ENCODE results near the gene TNIK.

TNIK gene

DNA sequence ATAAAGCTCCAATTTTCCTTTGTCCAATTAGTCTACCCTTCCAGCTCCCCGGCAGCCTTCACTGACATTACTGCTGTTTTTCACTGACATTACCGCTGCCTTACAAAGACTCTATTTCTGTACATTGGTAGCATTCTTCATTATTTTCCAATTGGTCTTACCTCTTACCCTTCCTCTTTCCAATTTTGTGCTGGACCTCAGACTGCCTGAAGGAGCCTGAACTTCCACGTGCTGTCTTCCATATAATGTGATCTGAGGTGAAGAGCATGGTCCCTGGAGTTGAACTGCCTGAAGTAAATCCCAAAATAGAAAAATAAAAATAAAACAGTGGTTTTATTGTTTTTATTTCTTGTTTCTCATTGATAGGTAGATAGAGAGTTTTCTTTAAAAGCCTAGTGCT is 9.2 kb upstream of the TNIK start:
- TF ChIP-seq, protein P1, sequence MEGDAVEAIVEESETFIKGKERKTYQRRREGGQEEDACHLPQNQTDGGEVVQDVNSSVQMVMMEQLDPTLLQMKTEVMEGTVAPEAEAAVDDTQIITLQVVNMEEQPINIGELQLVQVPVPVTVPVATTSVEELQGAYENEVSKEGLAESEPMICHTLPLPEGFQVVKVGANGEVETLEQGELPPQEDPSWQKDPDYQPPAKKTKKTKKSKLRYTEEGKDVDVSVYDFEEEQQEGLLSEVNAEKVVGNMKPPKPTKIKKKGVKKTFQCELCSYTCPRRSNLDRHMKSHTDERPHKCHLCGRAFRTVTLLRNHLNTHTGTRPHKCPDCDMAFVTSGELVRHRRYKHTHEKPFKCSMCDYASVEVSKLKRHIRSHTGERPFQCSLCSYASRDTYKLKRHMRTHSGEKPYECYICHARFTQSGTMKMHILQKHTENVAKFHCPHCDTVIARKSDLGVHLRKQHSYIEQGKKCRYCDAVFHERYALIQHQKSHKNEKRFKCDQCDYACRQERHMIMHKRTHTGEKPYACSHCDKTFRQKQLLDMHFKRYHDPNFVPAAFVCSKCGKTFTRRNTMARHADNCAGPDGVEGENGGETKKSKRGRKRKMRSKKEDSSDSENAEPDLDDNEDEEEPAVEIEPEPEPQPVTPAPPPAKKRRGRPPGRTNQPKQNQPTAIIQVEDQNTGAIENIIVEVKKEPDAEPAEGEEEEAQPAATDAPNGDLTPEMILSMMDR (IDR thresholded peaks at IDR 0.05): no peak
- H3K36me3 Mint-ChIP-seq (ENCODE audit: low read depth): no peaks in the 10 kb centered on the region
- DNase-seq: no peak
- peaks cover 6% of the 10 kb centered on the region for H3K27me3 Mint-ChIP-seq (ENCODE audit: low read depth, poor library complexity)
- H3K4me1 Mint-ChIP-seq: peaks cover 12% of the 10 kb centered on the region
- no peak overlapping the region for H3K4me3 Mint-ChIP-seq
- H3K9me3 Mint-ChIP-seq: no peaks in the 10 kb centered on the region
- H3K27ac Mint-ChIP-seq: no peak overlapping the region

DNA sequence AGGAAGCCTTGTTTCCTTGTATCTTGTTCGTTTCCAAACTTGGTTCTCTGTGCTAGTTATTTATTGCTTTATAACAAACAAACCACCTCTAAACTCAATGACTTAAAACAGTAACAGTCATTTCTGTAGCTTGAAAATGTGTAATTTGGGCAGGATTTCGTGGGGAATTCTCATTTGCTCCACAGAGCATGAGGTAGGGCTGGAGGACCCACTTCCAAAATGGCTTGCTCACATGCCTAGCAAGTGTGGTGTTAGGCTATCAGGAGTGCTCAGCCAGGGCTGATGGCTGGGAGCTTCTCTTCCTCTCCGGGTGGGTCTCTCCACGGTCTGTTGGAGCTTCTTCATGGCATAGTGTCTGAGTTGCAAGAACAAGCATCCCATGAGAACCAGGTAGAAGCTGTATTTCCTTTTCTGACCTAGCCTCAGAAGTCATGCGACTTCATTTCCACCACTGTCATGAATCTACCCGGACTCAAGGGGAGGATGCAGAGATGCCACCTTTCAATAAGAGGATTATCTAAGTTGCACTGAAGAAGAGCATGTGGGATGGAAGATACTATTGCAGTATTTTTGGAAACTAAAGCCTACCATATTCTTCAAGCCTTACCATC is 8.2 kb upstream of the TNIK start:
- TF ChIP-seq, protein P1 (IDR thresholded peaks at IDR 0.05): no peak

DNA sequence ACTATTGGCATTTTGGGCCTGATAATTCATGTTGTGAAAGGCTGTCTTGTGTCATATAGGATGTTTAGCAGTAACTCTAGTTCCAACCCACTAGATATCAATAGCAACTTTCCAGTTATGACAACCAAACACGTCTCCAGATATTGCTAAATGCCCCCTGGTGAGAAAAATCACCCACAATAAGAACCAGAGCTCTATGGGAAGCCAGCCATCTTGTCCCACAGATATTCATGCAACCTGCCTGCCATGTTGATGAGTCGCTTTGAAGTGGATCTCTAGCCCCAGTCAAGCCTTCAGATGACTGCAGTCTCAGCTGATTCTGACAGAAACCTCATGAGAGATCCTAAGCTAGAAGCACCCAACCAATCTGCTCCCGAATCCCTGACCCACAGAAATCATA is 5.6 kb upstream of the TNIK start:
- Mint-ChIP-seq H3K4me1 (peaks cover 30% of the 10 kb centered on the region), H3K27ac (no peak overlapping the region), H3K9me3 (no peaks in the 10 kb centered on the region), H3K4me3 (no peak overlapping the region), H3K27me3 (ENCODE audit: low read depth, poor library complexity) (peaks cover 4% of the 10 kb centered on the region), H3K36me3 (ENCODE audit: low read depth) (no peaks in the 10 kb centered on the region)
- TF ChIP-seq, protein P1 (IDR thresholded peaks at IDR 0.05): no peak
- no peak for DNase-seq

More for the DNA sequence above, 8.2 kb upstream of the TNIK start:
- DNase-seq: no peak
- H3K4me1 Mint-ChIP-seq: peaks cover 12% of the 10 kb centered on the region
- no peak overlapping the region for H3K4me3 Mint-ChIP-seq
- no peaks in the 10 kb centered on the region for H3K9me3 Mint-ChIP-seq
- no peak overlapping the region for H3K27ac Mint-ChIP-seq
- peaks cover 6% of the 10 kb centered on the region for H3K27me3 Mint-ChIP-seq (ENCODE audit: low read depth, poor library complexity)
- no peaks in the 10 kb centered on the region for H3K36me3 Mint-ChIP-seq (ENCODE audit: low read depth)

DNA sequence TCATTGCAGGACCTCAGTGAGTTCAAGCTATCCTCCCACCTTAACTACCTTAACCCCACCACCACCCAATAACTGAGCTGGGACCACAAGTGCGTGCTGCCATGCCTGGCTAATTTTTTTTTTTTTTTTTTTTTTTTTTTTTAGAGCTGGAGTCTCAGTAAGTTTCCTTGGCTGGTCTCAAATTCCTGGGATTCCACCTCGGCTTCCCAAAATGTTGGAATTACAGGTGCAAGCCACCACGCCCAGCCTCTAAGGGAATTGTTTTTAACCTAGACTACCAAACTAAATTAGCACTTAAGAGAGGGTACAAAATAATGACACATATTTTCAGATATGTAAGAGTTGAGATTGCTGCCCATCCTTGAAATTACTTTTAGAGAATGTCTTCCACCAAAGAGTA is 4.3 kb upstream of the TNIK start:
- no peak for DNase-seq
- peaks cover 7% of the 10 kb centered on the region for H3K27me3 Mint-ChIP-seq (ENCODE audit: low read depth, poor library complexity)
- no peaks in the 10 kb centered on the region for H3K9me3 Mint-ChIP-seq
- H3K4me1 Mint-ChIP-seq: peaks cover 31% of the 10 kb centered on the region
- no peak overlapping the region for H3K27ac Mint-ChIP-seq
- H3K36me3 Mint-ChIP-seq (ENCODE audit: low read depth): no peaks in the 10 kb centered on the region
- TF ChIP-seq, protein P1 (IDR thresholded peaks at IDR 0.05): no peak
- H3K4me3 Mint-ChIP-seq: no peak overlapping the region

DNA sequence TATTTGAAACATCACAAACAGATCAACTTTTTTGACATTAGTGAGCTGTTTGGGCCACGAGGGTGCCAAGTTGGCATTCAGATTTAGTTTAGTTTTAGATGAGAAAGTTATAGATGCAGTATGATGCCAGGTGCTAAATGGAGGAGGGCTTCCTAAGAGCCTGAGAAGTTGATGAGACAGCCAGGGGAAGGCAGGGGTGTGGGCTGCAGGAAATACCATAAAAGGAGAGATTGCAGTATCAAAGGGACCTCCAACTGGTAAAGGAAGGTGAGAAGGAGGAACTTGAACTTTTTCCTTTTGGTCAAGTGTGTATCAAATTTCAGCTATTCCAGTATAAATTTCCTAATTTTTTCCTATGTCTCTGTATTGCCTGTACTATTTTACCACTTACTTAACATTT is 2.0 kb upstream of the TNIK start:
- H3K9me3 Mint-ChIP-seq: no peaks in the 10 kb centered on the region
- peak overlapping the region; percentile 91 for H3K4me3 Mint-ChIP-seq
- H3K27me3 Mint-ChIP-seq (ENCODE audit: low read depth, poor library complexity): peaks cover 13% of the 10 kb centered on the region
- no peaks in the 10 kb centered on the region for H3K36me3 Mint-ChIP-seq (ENCODE audit: low read depth)
- TF ChIP-seq, protein P1 (IDR thresholded peaks at IDR 0.05): no peak
- H3K27ac Mint-ChIP-seq: no peak overlapping the region
- no peak for DNase-seq
- peaks cover 48% of the 10 kb centered on the region for H3K4me1 Mint-ChIP-seq

DNA sequence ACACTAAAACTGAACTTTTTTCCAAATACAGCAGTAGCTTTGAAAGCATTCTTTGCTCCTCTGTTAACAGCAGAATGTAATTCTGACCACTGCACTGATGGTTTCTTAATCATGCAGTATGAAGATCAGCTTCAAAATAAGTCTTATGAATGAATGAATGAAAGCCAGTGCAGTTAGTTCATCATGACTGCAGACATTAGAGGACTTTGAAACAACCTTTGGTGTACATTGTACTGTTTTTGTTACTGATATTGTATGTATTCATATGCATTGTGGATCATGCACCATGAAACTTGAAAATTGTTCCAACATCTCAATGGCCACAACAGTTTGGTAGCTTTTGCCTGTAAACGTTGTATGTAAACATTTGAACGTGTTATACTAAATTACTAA is 1.3 kb upstream of the TNIK start:
- DNase-seq: no peak
- TF ChIP-seq, protein P1 (IDR thresholded peaks at IDR 0.05): no peak
- Mint-ChIP-seq H3K9me3 (no peaks in the 10 kb centered on the region), H3K27ac (no peak overlapping the region), H3K27me3 (ENCODE audit: low read depth, poor library complexity) (peaks cover 13% of the 10 kb centered on the region), H3K4me1 (peaks cover 48% of the 10 kb centered on the region), H3K36me3 (ENCODE audit: low read depth) (no peaks in the 10 kb centered on the region), H3K4me3 (peak overlapping the region; percentile 91)
